Adrenal gland (tissue), 5 donors: ENCODE results near the gene RHBDL1.

Source experiments
- POLR2A ChIP-seq, 2 donors: fragments of 450-650 bp; IDR thresholded peaks; one replicate each; pipeline ENCODE4 v1.6.1; 2017; ENCODE audit warnings: antibody characterized with exemption in 2 of 2, mild to moderate bottlenecking in 2 of 2, moderate library complexity in 1 of 2
- TF ChIP-seq, protein P1 (sequence below), 6 experiments: fragments of 450-650 bp in 4 of 6; fragments of 200-600 bp in 2 of 6; sonication (generic) in 1 of 6; IDR thresholded peaks; 1 replicate in 5 of 6; 2 replicates in 1 of 6; pipeline versions ENCODE4 v1.5.1 to v1.8.0; 2016 to 2021; ENCODE audit warnings: antibody characterized with exemption in 6 of 6, mild to moderate bottlenecking in 2 of 6, moderate library complexity in 1 of 6
- donor health status: DM: no; HTN: no; CAD: no.

DNA sequence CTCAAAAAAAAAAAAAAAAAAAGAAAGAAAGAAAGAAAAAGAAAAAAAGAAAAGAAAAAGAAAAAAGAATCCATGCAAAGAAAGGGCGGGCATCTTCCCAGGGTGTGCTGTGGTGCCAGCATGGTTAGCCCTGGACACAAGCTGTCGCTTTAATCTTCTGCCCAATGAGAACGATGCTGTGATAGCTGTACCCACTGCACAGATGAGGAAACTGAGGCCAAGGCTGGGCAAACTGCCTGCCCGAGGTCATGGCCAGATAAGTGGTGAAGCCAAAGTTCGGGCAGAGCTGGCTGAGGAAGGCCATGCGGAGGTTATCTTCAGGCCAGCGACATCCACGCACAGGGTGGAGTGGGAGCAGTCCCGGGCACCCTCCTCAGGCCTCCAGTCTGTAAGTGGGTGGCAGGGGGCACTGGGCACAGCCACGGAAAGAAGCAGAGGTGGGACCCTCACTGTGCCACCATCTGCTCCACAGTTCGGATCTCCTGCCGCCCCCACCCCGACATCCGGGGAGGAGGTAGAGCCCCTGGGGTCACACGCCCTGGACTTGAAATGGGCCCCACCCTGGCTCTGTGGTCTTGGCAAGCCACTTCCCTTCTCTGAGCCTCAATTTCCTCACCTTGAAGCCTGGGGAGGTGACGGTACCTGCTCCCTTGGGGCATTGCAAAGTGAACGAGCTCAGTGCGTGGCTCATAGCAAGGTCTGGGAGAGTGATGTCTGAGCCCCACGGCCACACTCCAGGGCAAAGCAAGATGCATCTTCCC lies 23.6 kb downstream of the RHBDL1 start:
- no peak for TF ChIP-seq POLR2A (IDR thresholded peaks at IDR 0.05)
- TF ChIP-seq, protein P1, sequence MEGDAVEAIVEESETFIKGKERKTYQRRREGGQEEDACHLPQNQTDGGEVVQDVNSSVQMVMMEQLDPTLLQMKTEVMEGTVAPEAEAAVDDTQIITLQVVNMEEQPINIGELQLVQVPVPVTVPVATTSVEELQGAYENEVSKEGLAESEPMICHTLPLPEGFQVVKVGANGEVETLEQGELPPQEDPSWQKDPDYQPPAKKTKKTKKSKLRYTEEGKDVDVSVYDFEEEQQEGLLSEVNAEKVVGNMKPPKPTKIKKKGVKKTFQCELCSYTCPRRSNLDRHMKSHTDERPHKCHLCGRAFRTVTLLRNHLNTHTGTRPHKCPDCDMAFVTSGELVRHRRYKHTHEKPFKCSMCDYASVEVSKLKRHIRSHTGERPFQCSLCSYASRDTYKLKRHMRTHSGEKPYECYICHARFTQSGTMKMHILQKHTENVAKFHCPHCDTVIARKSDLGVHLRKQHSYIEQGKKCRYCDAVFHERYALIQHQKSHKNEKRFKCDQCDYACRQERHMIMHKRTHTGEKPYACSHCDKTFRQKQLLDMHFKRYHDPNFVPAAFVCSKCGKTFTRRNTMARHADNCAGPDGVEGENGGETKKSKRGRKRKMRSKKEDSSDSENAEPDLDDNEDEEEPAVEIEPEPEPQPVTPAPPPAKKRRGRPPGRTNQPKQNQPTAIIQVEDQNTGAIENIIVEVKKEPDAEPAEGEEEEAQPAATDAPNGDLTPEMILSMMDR (IDR thresholded peaks at IDR 0.05): no peak
